HG03575 (cell line): ENCODE measurements around the gene MEPCE.

Experiments
- ATAC-seq: cut with Tn5 transposase; IDR thresholded peaks from one replicate; pipeline ENCODE4 v1.9.1; 2021; ENCODE audit not compliant: unreplicated experiment, insufficient number of reproducible peaks, low FRiP score; ENCODE audit errors: extremely low read depth

MEPCE gene

GRCh38 chr7:100476903-100477870 lies 47.6 kb downstream of the MEPCE start:
- ATAC-seq, result no peak

- no peak for ATAC-seq
These were observed 48.2 kb downstream of the MEPCE start for GRCh38 chr7:100477871-100478267.

- no peak for ATAC-seq
These were observed 49.5 kb downstream of the MEPCE start, which contains the start of gene TSC22D4 for GRCh38 chr7:100478958-100479660. Gene TSC22D4 (minus strand): TSS chr7:100479214. CDS start chr7:100478038, 1,176 bp downstream.

GRCh38 chr7:100481466-100481865 lies 51.8 kb downstream of the MEPCE start:
- no peak for ATAC-seq

GRCh38 chr7:100482728-100483089 lies 53.1 kb downstream of the MEPCE start:
- no peak for ATAC-seq

GRCh38 chr7:100483090-100483721 lies 53.6 kb downstream of the MEPCE start:
- ATAC-seq, result no peak
